Measurements from ENCODE around the gene MRFAP1. TPM values are rescaled to one million over a fixed set of nuclear protein-coding genes. Genes with fewer than 3 reads are reported as not detected.

The MRFAP1 gene
- polyA plus RNA-seq (ENCODE audit: insufficient read length in 10 of 10) = 100 to 1,000 TPM; 238 to 356 (median 266) TPM
- long read RNA-seq, donor 1, transcript MRFAP1-204 (1 exons, 1,982 nt) = major isoform, 121 of 242 reads
- long read RNA-seq, donor 1, transcript MRFAP1-202 (2 exons, 1,584 nt) = minor isoform, 57 of 242 reads
- long read RNA-seq, donor 1, transcript MRFAP1-201 (3 exons, 2,049 nt) = minor isoform, 23 of 242 reads
- long read RNA-seq, donor 1, partial matches to known transcripts = 29 of 242 reads
- long read RNA-seq, donor 1, other reads (novel, unspliced or antisense) = 12 of 242 reads
- long read RNA-seq, donor 2, transcript MRFAP1-202 (2 exons, 1,584 nt) = minor isoform, 38 of 231 reads
- long read RNA-seq, donor 2, transcript MRFAP1-204 (1 exons, 1,982 nt) = major isoform, 111 of 231 reads
- long read RNA-seq, donor 2, transcript MRFAP1-201 (3 exons, 2,049 nt) = minor isoform, 13 of 231 reads
- long read RNA-seq, donor 2, partial matches to known transcripts = 30 of 231 reads
- long read RNA-seq, donor 2, other reads (novel, unspliced or antisense) = 39 of 231 reads
- long read RNA-seq, donor 3 = 0 reads
- long read RNA-seq, donor 4, transcript MRFAP1-204 (1 exons, 1,982 nt) = major isoform, 121 of 256 reads
- long read RNA-seq, donor 4, transcript MRFAP1-202 (2 exons, 1,584 nt) = minor isoform, 43 of 256 reads
- long read RNA-seq, donor 4, transcript MRFAP1-201 (3 exons, 2,049 nt) = minor isoform, 7 of 256 reads
- long read RNA-seq, donor 4, partial matches to known transcripts = 64 of 256 reads
- long read RNA-seq, donor 4, other reads (novel, unspliced or antisense) = 21 of 256 reads
- long read RNA-seq, donor 5, transcript MRFAP1-202 (2 exons, 1,584 nt) = minor isoform, 75 of 290 reads
- long read RNA-seq, donor 5, transcript MRFAP1-204 (1 exons, 1,982 nt) = major isoform, 161 of 290 reads
- long read RNA-seq, donor 5, transcript MRFAP1-201 (3 exons, 2,049 nt) = minor isoform, 24 of 290 reads
- long read RNA-seq, donor 5, partial matches to known transcripts = 25 of 290 reads
- long read RNA-seq, donor 5, other reads (novel, unspliced or antisense) = 5 of 290 reads
- long read RNA-seq, donor 6, transcript MRFAP1-202 (2 exons, 1,584 nt) = minor isoform, 50 of 307 reads
- long read RNA-seq, donor 6, transcript MRFAP1-201 (3 exons, 2,049 nt) = minor isoform, 17 of 307 reads
- long read RNA-seq, donor 6, transcript MRFAP1-204 (1 exons, 1,982 nt) = major isoform, 178 of 307 reads
- long read RNA-seq, donor 6, partial matches to known transcripts = 45 of 307 reads
- long read RNA-seq, donor 6, other reads (novel, unspliced or antisense) = 17 of 307 reads
- long read RNA-seq, donor 7, transcript MRFAP1-201 (3 exons, 2,049 nt) = minor isoform, 17 of 227 reads
- long read RNA-seq, donor 7, transcript MRFAP1-202 (2 exons, 1,584 nt) = minor isoform, 36 of 227 reads
- long read RNA-seq, donor 7, transcript MRFAP1-204 (1 exons, 1,982 nt) = major isoform, 83 of 227 reads
- long read RNA-seq, donor 7, partial matches to known transcripts = 39 of 227 reads
- long read RNA-seq, donor 7, other reads (novel, unspliced or antisense) = 52 of 227 reads
- long read RNA-seq, donor 8, transcript MRFAP1-204 (1 exons, 1,982 nt) = major isoform, 132 of 299 reads
- long read RNA-seq, donor 8, transcript MRFAP1-202 (2 exons, 1,584 nt) = minor isoform, 51 of 299 reads
- long read RNA-seq, donor 8, transcript MRFAP1-201 (3 exons, 2,049 nt) = minor isoform, 17 of 299 reads
- long read RNA-seq, donor 8, partial matches to known transcripts = 84 of 299 reads
- long read RNA-seq, donor 8, other reads (novel, unspliced or antisense) = 15 of 299 reads
- long read RNA-seq, donor 9, transcript MRFAP1-201 (3 exons, 2,049 nt) = minor isoform, 5 of 26 reads
- long read RNA-seq, donor 9, transcript MRFAP1-202 (2 exons, 1,584 nt) = minor isoform, 9 of 26 reads
- long read RNA-seq, donor 9, transcript MRFAP1-204 (1 exons, 1,982 nt) = major isoform, 12 of 26 reads
- long read RNA-seq, donor 9, partial matches to known transcripts = 0 of 26 reads
- long read RNA-seq, donor 9, other reads (novel, unspliced or antisense) = 0 of 26 reads

DNA sequence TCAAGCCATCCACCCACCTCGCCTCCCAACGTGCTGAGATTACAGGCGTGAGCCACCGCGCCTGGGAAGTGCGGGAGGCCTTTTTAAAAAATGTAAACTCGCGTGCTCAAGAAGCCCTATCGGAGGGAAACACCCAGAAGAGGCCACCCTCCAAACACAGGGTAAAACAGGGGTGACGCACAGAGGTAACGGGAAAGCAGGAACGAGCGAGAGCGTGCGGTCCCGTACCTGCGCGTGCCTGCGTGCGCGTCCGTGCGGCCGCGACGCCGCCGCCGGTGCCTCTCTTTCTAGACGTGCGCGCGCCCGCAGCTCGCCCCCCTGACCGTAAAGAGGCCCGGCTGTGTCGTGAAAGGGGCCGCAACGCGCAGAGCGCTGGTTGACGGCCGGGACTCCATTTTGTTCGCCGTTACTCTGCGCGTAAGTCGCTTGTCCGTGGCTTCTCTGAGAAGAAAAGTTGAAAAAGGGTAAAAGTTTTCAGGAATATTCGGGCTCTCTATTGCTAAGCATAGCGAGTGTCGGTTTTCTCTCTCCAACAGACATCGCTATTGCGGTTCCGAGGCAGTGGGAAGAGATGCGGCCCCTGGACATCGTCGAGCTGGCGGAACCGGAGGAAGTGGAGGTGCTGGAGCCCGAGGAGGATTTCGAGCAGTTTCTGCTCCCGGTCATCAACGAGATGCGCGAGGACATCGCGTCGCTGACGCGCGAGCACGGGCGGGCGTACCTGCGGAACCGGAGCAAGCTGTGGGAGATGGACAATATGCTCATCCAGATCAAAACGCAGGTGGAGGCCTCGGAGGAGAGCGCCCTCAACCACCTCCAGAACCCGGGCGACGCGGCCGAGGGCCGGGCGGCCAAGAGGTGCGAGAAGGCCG, at the start of gene MRFAP1:
Gene MRFAP1, plus strand, starts transcription at position 394 of the 872 bp plus-strand sequence. Its CDS starts 178 bp downstream, at position 572.
- DNase-seq = peak; percentile 95 to 98 (median 96)

DNA sequence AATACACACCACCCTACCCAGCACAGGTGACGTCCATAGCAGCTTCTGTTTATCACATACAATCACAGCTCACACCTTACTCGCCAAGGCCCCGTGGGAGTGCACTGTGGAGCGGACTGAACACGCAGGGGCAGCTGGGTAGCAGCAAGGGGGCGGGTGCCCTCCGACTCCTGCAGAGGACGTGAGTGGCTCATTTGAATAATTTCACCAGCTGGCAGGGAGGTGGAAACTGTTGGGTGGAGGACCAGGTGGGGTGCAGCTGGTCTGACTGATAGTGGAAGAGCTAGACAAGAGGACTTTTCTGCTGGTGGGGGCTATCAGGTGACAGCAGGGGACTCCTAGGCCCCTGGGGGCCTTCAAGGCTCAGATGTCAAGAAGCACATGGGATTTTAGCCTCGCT, 49.2 kb upstream of the MRFAP1 start:
- no peak for DNase-seq

DNA sequence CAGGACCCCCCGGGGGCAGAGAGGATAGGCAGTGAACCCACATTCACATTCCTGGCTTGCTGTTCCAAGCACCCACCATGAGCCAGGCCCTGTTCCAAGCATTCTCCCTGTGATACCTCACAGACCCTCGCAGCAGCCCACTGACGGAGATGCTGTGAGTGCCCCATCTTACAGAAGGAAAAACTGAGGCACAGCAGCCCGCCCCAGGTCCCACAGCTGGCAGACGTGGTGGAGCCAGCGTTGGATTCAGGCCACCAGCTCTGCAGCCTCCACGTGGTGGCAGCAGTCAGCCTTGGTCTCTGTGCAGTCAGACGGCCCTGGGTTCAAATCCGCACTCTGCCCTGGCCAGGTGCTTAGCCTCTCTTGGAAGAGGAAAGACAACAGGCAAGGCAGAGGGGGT, 48.7 kb upstream of the MRFAP1 start:
- DNase-seq = no peak

DNA sequence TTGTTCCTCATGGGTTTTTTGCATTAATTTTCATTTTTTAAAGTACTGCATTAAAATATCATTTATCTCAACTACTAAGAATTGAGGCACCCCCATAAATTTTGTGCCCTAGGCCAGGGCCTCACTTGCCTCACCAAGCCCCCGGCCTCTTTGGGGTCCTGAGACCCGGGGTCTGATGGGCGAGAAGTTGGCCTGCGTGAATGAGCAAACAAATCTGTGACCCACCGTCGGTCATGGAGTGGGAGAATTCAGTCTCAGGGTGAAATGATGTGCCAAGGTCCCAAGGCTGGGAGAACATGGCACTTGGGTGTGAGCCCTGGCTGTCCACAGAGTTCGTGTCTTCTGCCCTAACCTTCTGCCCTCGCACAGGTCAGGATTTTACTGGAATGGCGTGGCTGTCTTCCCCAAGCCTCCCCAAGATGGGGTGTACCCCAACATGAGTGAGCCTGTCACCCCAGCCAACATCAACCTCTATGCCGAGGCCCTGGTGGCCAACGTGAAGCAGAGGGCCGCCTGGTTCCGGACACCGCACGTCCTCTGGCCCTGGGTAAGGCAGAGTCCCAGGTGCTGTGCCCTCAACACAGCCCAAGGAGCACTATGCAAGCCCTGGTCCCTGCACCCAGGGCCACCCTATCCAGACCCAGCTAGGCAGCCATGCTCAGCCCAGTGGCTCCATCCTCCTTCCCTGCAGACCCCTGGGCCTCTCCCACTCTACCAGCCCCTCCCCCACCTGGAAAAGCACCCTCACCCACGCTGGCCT, 47.5 kb upstream of the MRFAP1 start:
- no peak for DNase-seq

DNA sequence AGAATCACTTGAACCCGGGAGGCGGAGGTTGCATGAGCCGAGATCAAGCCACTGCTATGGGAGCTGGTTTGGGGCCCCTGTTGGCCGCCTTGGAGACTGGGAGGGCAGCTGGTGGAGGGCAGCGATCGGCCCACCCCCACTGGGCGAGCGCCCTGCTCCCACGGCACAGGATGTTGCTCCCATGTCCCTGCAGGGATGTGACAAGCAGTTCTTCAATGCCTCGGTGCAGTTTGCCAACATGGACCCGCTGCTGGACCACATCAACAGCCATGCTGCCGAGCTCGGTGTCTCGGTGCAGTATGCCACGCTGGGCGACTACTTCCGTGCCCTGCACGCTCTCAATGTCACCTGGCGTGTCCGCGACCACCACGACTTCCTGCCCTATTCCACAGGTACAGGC, 46.1 kb upstream of the MRFAP1 start:
- DNase-seq = no peak

DNA sequence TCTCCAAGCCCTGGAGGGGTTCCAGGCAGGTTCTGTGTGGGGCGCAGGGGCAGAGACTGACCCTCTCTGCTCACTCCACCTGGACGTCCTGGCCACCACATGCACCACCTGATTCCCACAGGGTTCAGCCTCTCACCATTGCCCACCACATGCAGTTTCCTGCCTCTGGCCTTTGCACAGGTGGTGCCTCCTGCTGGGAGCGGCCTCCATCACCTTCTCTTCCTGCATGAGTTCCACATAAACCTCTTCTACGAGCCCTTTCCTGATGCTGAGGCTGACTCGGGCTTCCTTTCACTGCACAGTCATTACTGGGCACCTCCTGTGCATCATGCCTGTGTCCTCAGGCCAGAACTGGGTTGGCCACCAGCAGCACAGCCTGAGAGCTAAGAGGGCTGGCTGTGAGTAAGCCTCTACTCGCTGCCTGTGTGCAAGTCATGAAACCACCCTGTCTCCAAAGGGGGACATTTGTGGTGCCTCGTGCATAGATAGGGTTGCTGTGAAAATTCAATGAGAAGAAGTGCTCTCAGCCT, 45.6 kb upstream of the MRFAP1 start:
- no peak for DNase-seq

DNA sequence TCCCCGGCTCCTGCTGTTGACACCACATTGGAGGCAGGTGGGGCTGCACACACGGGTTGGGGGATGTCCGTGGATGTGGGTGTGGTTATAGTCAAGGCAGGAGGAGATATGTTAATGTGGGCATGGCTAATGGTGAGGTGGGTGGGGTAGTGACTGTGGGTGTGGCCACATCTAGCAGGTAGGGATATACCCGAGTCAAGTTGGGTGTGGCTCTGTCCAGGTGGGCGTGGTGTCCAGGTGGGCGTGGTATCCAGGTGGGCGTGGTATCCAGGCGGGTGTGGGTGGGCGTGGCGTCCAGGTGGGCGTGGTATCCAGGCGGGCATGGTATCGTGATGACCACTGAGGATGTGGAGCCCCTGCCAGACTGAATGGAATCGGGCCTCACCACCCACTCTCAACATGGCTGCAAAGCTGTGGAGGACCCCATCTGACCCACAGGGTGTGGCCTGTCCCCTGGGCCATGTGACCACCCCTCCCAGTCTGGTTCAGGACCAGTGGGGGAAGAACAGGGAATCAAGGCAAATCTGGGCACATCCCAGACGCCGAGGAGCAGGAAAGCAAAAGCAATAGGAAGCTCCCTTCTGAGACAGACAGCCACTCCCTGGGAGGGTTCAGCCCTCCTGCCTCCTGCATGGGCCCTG, 44.5 kb upstream of the MRFAP1 start:
- no peak for DNase-seq

DNA sequence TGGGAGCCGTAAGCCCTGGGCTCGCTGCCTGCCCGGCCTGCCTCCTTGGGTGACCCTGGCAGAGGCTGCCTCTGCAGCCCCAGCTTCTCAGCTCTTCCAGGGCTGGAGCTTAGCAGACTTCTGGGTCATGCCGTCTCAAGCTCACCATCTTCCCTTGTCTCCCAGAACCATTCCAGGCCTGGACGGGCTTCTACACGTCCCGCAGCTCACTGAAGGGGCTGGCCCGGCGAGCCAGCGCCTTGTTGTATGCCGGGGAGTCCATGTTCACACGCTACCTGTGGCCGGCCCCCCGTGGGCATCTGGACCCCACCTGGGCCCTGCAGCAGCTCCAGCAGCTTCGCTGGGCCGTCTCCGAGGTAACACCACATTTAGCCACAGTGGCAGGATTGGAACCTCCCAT, 43.5 kb upstream of the MRFAP1 start:
- no peak for DNase-seq

DNA sequence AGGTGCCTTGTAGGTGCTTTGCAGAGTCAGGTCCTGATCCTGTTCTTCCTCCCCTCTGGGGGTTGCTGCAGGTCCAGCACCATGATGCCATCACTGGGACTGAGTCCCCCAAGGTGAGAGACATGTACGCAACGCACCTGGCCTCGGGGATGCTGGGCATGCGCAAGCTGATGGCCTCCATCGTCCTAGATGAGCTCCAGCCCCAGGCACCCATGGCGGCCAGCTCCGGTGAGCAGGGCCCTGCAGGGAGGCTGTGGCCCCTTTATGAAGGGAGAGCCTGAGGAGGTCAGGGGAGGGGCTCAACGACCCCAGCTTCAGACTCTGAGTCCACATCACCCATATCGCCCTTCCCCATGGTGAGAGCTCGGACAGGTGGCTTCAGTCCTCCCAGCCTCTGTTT, 42.4 kb upstream of the MRFAP1 start:
- no peak for DNase-seq

DNA sequence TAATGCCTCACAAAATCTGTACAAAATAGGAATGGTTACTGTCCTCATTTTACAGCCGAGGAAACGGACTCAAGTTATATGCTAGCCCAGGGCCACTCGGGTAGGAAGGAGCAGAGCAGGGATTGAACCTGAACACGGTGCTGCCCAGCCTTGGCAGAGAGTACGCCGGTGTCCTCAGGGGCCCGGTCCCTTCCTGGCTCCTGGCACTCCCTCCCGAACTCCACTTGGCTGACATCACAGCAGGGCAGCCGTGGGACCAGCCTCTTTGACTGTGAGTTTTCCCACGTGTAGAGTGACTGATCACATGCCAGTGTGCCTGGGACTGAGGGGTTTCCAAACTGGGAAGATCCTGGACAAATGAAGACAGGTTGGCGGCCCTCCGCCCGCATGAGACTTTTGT, 41.8 kb upstream of the MRFAP1 start:
- no peak for DNase-seq

DNA sequence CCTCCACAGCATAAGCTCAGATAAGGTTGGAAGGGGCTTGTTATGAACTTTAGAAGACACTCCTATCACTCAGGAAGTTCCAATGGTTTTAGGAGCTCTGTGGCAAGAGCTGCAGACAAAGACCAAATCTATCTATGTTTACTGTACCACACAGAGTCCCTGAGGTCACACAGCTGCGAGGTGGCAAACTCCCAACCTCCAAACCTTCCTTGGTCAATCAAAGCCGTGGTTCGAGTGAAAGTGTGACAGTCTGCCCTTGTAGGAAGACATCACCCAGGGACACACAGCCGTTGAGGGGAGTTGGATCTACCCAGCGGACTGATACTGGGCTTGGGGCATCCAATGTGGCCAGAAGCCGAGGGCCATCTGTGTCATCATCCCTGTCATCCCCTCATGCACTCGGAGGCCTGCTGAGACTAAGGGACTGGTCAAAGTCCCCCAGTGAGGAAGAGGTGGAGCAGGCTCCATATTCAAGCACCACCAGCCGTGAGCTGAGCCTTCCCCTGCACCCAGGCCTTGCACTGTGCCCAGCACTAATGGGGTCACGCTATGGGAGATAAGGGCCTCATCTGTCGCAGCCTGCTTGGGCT, 38.7 kb upstream of the MRFAP1 start:
- no peak for DNase-seq

DNA sequence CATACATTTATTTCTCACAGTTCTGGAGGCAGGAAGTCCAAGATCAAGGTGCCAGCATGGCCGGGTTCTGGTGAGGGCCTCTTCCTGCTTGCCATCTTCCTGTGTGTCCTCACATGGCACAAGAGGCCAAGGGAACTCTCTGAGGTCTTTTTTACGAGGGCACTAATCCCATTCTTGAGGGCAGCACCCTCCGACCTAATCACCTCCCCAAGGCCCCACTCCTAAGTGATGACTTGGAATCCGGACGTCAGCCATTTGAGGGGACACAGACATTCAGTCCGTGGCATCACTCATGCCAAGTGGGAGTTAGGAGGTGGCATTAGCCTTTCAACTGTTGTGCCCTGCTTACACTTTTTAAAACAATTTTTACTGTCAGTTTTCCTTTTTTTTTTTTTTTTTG, 38.2 kb upstream of the MRFAP1 start:
- DNase-seq = no peak

DNA sequence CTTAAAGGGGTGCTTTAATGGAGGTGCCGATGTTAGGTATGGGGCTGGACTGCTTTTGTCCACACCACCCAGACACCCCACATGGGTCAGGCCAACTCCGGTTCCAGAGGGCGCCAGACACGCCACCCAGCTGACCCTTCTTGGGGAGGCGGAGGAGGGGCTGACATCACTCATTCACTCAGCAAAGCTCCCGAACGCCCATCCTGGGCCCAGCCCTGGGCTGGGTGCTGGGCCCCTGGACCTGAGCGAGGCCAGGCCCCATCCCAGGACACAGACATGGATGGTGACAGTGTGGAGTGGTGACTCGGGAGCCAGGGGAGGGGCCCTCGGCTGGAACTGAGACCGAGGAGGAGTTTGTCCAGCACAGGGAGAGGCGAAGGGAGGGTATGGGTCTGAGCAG, 37.4 kb upstream of the MRFAP1 start:
- DNase-seq = no peak

DNA sequence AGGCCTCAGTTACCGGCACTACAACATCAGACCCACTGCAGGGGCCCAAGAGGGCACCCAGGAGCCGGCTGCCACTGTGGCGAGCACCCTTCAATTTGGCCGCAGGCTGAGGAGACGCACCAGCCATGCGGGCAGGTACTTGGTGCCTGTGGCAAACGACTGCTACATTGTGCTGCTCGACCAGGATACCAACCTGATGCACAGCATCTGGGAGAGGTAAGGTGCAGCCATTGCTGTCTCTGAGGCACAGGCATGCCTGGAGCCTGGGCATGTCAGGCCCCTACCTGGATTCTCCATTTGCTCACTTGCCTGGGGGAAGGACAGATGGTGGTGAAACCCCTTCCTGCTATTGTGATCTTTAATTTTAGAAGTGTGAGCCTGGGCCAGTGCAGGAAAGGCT, 35.4 kb upstream of the MRFAP1 start:
- DNase-seq = no peak

DNA sequence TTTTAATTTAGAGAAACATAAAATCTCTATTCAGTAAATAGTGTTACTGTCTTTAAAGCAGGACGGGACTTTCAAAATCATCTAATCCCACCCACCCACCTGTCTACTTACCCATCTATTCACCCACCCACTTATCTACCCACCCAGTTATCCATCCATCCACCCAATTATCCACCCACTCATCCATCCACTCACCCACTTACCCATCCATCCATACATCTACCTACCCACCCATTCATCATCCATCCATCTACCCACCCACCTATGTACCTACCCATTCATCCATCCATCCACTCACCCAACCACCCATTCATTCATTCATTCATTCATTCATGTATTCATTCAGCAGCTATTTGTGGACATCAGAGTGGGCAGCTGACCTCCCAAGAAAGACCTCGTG, 34.9 kb upstream of the MRFAP1 start:
- no peak for DNase-seq

DNA sequence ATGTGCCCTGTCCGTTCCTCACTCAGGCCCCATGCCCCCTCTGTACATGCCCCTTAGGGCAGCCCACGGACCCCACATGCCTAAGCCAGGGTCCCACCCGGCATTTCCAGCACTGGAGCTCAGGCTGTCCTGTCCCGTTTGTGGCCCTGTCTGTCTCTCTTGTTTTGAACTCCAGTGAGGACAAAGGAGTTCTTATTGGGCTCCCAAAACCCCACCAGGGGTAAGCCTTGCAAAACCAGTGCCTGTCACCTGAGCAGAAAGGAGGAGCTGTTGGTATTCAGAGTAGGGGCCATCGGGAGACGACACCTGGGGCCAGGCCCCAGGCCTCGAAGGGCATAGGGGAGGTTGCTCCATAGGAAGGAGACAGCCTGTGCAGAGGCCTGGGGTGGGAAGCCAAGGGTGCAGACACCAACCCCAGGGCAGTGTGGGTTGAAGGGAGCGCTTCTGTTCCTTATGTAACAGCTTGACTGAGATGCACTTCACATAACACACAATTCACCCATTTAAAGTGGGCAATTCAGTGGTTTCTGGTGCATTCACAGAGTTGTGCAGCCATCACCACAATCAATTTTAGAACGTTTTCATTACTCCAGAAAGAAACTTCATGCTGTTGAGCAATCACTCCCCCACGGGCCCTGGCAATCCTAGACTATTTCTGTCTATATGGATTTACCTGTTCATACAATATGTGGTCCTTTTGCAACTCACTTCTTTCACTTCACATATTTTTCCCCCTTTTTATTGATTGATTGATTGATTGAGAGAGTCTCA, 33.8 kb upstream of the MRFAP1 start:
- no peak for DNase-seq

Measured in muscle of back (tissue), 13 donors.